ENCODE results near the gene CACNG3.

DNA sequence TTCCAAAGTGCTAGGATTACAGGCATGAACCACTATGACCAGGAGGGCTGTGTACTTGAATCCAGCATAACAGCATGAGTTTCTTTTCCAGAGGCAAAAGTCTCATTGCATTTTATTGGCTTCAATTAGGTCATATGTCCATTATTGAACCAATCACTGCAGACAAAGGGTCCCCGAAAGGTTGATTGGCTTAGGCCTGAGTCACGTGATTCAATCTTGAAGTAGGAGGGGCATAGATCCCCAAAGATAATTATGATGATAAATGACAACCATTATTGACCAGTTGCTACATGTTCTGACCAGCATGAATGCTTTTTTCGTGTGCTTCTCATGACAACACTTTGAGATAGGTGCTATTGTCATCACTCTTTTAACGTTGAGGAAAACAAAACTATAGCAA lies 25.3 kb downstream of the CACNG3 start:
- TF ChIP-seq, protein P1, sequence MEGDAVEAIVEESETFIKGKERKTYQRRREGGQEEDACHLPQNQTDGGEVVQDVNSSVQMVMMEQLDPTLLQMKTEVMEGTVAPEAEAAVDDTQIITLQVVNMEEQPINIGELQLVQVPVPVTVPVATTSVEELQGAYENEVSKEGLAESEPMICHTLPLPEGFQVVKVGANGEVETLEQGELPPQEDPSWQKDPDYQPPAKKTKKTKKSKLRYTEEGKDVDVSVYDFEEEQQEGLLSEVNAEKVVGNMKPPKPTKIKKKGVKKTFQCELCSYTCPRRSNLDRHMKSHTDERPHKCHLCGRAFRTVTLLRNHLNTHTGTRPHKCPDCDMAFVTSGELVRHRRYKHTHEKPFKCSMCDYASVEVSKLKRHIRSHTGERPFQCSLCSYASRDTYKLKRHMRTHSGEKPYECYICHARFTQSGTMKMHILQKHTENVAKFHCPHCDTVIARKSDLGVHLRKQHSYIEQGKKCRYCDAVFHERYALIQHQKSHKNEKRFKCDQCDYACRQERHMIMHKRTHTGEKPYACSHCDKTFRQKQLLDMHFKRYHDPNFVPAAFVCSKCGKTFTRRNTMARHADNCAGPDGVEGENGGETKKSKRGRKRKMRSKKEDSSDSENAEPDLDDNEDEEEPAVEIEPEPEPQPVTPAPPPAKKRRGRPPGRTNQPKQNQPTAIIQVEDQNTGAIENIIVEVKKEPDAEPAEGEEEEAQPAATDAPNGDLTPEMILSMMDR (IDR thresholded peaks at IDR 0.05 in 8 of 11, conservative IDR thresholded peaks at IDR 0.05 in 3 of 11): no peak
- no peak for TF ChIP-seq POLR2AphosphoS5 (IDR thresholded peaks at IDR 0.05)

All from spleen (tissue), 7 donors.